DMS153 treated with DMSO at 0.1 percent for 48 hours (cell line): ENCODE data around the gene GNG11.

Experiments used
- DNase-seq: peaks from one replicate; lab custom pipeline; 2025; ENCODE audit not compliant: unreplicated experiment; lab: John Stamatoyannopoulos, UW

The GNG11 gene

DNA sequence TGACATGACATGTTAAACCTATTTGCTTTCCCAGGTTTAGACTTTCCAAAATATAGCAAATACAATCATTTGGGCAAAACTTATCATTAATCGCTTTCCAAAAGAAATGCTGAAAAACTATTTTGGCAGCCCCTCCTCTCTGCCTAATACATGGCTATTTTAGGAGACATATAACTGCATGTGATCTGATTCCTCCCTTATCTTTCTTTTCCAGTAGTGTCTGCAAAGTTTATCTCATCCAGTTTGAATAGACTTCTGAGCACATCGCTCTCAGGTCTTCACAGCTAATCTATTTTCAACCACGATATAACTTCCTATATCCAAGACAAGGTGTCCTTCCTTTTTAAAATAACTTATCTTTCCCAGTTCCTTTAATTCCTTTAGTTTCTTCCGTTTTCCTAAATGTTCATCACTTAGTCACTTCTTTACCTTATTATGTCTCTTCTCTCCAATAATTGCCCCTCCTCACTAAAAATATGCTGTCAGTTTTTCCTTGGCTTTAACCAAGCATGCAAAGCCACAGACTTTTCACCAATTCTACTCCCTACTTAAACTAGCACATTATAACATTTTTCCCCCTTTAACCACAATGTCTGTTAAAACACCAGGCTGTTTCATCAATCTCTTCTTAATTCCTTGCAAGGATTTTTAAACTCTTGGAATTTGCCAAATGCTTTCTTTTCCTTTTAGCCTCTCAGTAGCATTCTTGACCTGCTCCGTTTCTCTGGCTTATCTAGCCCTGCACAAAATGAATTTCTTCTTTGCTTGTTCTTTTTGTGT, 24.4 kb downstream of the GNG11 start:
- no peak for DNase-seq

DNA sequence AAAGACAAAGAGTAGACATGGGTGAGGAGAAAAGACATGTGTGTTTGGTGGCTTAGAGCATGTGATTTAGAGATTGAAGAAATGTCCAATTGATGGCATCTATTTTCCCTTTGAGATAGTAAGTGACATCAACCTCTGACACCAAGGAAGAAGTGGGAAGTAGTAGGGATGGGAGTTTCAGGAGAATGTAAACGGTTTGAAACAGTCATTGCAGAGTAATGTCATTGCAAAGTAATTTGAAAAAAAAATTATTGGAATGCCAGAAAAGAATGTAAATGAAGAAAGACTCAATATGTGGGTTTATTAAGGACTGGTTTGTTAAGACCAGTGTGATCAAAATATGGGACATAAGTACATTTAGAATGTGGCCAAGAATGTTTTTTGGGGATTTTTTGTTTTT, 26.6 kb downstream of the GNG11 start:
- no peak for DNase-seq

DNA sequence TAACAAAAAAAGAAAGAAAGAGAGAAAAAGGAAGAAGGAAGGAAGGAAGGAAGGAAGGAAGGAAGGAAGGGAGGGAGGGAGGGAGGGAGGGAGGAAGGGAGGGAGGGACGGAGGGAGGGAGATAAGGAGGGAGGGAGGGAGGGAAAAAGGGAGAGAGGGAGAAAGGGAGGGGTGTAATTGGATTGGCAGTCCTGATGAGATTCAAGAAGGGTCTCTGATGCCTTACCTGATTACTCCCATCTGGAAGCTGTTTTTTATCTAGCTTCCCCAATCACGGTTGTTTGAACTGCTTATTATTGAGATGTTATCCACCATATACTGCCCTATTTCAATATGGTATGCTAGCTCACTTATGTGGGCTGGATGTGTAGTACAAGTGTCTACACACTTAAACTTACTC, 27.3 kb downstream of the GNG11 start:
- DNase-seq: no peak

DNA sequence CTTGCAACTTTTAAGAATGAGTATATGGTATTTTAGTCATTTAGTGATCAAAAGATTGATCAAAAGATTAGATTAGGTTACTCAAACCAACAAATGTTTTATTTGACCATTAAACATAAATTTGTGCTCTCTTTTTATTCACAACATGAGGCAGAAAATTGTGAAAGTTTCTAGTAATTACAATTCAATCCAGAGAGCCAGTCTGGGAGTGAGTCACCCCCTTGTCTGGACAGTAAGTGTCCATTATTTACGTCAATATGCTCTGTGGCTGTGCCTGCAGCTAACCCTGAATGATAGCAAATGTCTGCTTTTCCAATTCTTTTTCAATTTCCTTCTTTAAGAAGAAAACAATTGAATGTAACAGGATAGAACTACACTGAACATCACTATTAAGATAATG, 27.9 kb downstream of the GNG11 start:
- no peak for DNase-seq

DNA sequence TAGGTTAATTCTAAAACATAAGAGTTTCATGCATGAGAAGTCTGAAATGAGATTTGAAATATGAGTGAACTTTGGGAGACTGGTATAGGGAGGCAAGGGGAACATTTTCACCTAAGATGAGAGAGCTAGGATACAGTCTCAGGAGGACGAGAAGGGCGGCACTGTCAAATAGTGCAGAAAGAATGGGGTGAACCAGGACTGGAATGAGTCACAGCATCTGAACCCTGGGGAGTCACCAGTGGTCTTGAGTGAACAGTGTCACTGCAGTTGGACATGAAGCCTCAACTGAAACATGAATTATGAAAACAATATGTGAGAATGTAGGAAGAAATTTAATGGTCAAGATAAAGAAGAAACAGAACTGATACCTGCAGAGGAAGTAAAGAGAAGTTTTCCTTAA, 33.8 kb downstream of the GNG11 start:
- no peak for DNase-seq

DNA sequence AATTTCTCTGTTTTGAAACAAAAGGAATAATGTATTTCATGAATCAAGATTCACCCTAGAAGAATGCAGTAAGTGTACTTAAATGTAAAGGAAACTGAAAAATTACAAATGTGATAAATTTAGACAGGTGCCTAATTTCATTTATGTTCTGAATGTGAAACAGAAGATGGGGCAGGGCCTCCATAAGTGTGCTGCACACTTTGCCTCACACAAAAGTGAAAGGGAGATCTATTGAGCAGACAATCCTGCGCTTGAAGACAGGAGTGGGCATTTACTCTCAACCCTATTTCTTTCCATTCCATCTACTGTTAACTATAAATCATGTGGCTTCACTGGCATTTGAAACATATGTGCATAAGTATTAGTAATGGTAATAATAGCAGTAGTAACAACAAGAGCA, 36.2 kb downstream of the GNG11 start:
- DNase-seq: no peak

DNA sequence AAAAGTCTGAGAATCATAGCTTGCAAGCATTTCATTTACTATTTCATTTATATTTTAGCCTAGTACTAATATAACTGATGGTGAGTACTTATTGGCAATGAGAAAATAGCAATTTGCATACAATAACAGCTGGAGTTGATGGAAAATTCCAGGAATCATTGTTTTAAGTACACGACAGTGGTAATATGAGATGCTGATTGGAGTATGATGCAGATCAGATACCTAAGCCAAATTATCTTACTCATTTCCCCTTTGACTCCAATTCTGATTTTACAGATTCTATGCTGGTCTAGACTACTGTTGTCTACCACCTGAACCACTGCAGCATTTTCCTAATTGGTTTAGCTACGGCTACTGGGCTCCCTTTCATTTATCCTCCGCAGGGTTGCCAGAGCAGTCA, 36.7 kb downstream of the GNG11 start:
- DNase-seq: no peak

DNA sequence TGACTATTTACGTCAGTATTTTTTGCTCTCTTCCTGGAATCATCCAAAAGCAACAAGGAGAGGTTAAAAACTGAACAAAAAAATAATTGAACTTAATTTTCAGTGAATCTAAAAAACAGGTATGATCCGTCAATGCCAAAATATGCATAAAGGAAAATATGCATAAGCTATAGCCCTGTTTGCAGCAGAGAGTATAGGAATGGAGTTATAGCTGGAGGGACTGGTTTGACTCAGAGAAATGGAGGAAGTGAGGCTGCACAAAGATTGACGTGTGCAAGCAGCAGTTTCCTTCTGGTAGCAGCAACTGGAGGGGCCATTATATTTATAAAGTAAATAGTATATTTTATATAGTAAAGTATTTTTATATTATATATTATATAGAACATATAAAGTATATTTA, 37.1 kb downstream of the GNG11 start:
- no peak for DNase-seq

DNA sequence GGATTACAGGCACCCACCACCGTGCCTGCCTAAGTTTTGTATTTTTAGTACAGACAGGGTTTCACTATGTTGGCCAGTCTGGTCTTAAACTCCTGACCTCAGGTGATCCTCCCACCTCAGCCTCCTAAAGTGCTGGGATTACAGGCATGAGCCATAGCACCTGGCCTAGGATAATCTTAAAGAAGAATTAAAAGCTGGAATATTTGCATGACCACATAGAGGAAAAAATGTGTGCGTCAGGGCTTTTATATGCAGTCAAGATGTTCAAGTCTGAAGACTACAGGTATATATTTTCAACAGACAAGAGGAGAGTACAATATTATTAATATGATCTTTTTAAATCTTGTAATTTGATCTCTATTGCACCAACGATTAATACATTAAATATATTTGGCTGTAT, 39.5 kb downstream of the GNG11 start:
- no peak for DNase-seq

DNA sequence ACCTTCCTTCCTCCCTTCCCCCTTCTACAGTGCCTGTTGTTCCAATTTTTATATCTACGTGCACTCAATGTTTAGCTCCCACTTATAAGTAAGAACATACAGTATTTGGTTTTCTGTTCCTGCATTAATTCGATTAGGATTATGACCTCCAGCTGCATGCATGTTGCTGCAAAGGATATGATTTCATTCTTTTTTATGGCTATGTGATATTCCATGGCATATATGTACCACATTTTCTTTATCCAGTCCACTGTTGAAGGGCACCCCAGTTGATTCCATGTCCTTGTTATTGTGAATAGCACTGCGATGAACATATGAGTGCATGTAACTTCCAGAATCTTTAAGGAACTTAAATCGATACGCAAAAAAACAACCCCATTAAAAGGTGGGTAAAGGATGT, 42.7 kb downstream of the GNG11 start:
- no peak for DNase-seq

DNA sequence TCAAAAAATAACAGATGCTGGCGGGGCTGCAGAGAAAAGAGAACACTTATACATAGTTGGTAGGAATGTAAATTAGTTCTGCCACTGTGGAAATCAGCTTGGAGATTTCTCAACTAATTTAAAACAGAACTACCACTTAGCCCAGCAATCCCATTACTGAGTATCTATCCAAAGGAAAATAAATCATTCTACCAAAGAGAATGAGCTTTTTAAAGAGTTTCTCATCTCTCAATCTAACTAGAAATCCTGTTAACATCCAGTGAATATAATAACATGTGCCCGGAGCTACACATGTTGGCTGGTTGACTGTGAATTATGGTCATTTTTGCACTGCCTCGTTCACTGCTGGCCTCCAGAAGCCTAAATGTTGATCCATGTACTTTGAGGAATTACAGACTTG, 43.3 kb downstream of the GNG11 start:
- DNase-seq: no peak

DNA sequence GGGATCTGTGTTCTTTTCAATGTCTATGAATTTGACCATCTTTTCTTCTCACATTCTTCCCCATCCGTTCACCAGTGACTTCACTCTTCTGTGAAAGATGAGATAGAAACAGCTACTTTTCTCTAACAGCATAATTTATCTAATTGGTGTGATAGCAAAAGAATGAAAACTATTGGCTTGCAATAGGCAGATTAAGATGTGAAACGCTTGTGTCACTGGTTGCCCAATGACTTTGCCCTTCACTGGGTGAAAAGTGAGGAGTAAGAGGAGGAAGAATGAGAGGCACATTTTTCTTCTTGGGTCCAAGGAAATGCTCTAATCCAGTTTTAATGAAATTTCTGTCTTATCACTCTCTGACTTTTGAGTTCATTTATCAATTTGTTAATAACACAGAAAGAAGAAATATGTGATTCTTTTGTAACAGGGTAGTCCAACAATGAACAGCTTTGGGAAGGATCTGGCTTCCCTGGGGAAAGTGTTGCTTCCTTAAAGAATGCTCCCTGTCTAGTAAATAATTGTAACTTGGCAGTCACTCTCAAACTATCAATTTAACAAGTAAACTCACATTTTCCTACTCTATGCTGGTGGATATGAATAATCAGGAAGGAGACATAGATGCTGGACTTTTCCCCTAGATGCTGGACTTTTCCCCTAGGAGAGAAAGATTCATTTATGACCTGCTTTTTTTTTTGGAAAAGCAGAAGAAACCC, 47.5 kb downstream of the GNG11 start:
- DNase-seq: no peak

DNA sequence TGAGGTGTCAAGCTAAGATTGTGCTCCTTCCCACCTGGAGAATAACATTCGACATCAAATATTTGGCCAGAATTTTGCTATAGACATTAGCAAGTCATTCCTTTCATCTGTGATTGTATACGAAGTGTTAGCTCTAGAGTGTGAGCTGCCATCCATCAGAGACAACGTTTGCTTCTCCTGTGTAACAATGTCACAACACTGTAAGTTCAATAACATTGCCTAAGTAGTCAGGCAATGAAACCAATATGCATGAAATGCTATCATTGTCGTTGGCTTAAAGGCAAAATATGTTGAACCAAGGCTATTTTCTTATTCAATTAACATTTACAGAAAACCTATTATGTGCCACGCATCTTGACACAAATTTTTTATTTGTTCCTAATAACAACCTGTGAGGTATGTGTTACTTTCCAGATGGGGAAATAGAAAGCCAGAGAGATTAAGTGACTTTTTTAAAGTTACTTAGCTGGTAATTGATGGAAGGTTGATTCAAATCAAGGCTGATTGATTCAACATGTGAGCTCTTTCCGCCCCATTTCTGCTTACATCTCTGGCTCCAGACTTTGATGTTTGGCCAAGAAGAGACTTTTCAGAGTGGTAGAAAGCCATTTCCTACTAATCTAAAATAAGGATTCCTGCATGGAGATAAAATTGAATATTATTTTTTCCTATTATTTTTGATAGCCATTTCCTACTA, 50.6 kb downstream of the GNG11 start:
- DNase-seq: no peak

DNA sequence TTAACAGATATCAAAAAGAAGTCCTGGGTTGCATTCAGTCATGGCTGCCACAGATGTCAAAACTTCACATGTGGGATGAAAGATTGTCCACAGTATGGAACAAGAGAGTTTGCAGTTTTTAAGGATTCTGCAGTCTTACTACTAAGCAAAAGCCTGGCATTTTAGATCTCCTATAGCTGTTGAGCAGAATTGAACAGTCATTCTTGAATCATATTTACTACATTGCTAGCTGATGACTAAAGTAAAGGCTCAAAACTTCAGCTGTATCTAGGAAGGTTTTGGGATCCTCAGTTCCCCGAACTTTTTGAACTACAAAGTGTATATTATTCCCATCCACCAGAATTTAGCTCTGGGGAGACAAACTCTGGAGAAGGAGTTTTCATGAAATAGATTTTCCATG, 51.6 kb downstream of the GNG11 start:
- DNase-seq: no peak

DNA sequence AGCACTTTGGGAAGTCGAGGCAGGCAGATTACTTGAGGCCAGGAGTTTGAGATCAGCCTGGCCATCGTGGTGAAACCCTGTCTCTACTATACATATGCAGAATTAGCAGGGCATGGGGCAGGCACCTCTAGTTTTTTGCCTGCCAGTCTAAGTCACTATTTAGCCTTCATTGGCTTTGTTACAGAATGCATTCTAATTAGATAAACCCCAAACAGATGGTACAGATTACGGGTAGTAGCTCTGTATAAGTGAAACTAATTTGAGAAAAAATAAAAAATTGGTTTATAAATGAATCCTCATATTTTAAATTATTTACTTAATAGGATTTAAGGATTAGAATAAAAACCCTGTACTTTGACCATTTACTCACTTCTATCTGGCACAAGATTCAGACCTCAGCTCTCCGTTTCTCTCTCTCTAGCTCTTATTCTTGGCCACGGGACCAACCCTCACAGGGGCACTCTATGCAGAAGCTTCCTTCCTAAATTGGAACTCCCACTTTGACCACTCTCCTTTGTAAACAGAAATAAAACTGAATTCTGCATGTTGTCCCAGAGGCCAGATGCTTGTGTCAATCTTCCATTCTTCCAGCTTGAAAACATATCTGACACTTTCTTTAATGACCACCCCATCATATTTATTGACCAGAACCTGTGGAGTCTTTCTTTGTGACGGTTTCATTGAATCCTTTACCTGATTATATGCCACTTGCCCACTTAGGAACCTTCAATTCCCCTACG, 55.8 kb downstream of the GNG11 start:
- DNase-seq: no peak
